GM23338 (cell line): Measurements from ENCODE around the gene NRL.

Experiments used
- CREB1 ChIP-seq: fragments of 250-450 bp; sonication (Bioruptor Pico); IDR thresholded peaks from 2 replicates; pipeline ENCODE4 v1.5.0; 2020; ENCODE audit warnings: low read depth, mild to moderate bottlenecking, moderate library complexity
- CTCF ChIP-seq, 2 experiments: fragments of 200-600 bp in 1 of 2; sonication (generic) in 1 of 2; conservative IDR thresholded peaks; 2 replicates each; pipeline versions ENCODE4 v1.5.1 to v1.6.1; 2016 to 2017; ENCODE audit warnings: antibody characterized with exemption in 2 of 2, low read depth in 2 of 2, mild to moderate bottlenecking in 2 of 2, moderate library complexity in 1 of 2
- ETS1 ChIP-seq: IDR thresholded peaks from 2 replicates; pipeline ENCODE4 v1.6.1; 2016; ENCODE audit warnings: antibody characterized with exemption
- EZH2 ChIP-seq: fragments of 200-600 bp; sonication (generic); IDR thresholded peaks from one replicate; pipeline ENCODE4 v1.8.0; 2017; ENCODE audit warnings: antibody characterized with exemption, mild to moderate bottlenecking, low read depth; ENCODE audit not compliant: unreplicated experiment
- REST ChIP-seq: IDR thresholded peaks from one replicate; pipeline ENCODE4 v1.6.1; 2018; ENCODE audit warnings: antibody characterized with exemption; ENCODE audit not compliant: unreplicated experiment

- no peak for TF ChIP-seq CTCF (conservative IDR thresholded peaks at IDR 0.05; ENCODE audit: low read depth in 2 of 2)
- no peak for TF ChIP-seq EZH2
- no peak for TF ChIP-seq ETS1
- no peak for TF ChIP-seq REST
- TF ChIP-seq CREB1 (CRISPR knock-in tag), result no peak
Observed at GRCh38 chr14:24149302-24149969, 34.7 kb upstream of the NRL start.
